Measurements from ENCODE around the gene POP4.

GRCh38 chr19:29565171-29565570, 40.9 kb upstream of the POP4 start:
- TF ChIP-seq CTCF (IDR thresholded peaks at IDR 0.05) (no peak), POLR2A (IDR thresholded peaks at IDR 0.05) (no peak)

Data from uterus (tissue), 2 donors.